GM23248 (cell line): ENCODE measurements around the gene CAMSAP3.

Experiments
- EZH2 ChIP-seq: fragments of 200-600 bp; sonication (generic); IDR thresholded peaks from 2 replicates; pipeline ENCODE4 v1.6.1; 2018; ENCODE audit warnings: antibody characterized with exemption, mild to moderate bottlenecking; ENCODE audit not compliant: insufficient read depth, poor library complexity, severe bottlenecking
- EZH2phosphoT487 ChIP-seq: fragments of 200-600 bp; sonication (generic); IDR thresholded peaks from 2 replicates; pipeline ENCODE4 v1.6.1; 2018; ENCODE audit warnings: antibody characterized with exemption, moderate library complexity, mild to moderate bottlenecking, low read depth; ENCODE audit not compliant: insufficient read depth

GRCh38 chr19:7648265-7649014 lies 52.8 kb downstream of the CAMSAP3 start:
- TF ChIP-seq EZH2phosphoT487 (no peak), EZH2 (no peak)
